ENCODE data around the gene NBEA.

NBEA gene

GRCh38 chr13:35005051-35005450 is 63.0 kb downstream of the NBEA start:
- TF ChIP-seq CTCF (IDR thresholded peaks at IDR 0.05), result no peak

- TF ChIP-seq CTCF (IDR thresholded peaks at IDR 0.05), result no peak
Measured at GRCh38 chr13:35014606-35015213, 72.6 kb downstream of the NBEA start.

- no peak for TF ChIP-seq CTCF (IDR thresholded peaks at IDR 0.05)
Measured at GRCh38 chr13:35016362-35017112, 74.5 kb downstream of the NBEA start.

DNA sequence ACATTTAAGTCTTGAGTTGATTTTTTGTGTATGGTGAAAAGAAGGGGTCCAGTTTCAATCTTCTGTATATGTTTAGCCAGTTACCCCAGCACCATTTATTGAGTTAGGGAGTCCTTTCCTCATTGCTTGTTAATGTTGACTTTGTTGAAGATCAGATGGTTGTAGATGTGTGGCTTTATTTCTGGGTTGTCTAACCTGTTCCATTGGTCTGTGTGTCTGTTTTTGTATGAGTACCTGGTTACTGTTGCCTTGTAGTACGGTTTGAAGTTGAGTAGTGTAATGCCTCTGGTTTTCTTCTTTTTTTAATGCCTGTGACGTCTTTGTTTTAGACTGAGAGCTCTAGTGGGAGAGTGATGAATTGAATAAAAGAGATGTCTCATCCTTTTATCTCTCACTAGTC is 83.2 kb downstream of the NBEA start:
- no peak for TF ChIP-seq CTCF (IDR thresholded peaks at IDR 0.05)

- no peak for TF ChIP-seq CTCF (IDR thresholded peaks at IDR 0.05)
Measured at GRCh38 chr13:35028338-35028867, 86.3 kb downstream of the NBEA start.

DNA sequence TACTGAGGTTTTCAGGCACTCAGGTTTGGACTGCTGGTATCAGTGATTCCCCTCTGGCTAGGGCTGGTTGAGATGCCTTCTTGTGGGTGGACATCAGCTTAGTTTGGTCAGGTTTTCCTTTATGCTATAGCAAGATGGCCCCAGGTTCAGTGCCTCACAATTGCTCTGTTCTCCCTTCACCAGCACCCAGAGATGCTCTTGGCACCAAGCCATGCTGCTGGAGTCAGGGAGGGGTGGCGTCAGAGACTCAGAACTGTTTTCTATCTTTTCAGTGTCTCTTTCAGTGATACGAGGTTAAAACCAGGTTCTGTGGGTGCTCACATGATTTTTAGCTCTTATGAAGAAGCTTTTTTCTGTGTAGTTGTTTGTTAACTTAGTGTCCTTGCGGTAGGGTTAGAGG is 96.9 kb downstream of the NBEA start:
- TF ChIP-seq CTCF (IDR thresholded peaks at IDR 0.05), result no peak

DNA sequence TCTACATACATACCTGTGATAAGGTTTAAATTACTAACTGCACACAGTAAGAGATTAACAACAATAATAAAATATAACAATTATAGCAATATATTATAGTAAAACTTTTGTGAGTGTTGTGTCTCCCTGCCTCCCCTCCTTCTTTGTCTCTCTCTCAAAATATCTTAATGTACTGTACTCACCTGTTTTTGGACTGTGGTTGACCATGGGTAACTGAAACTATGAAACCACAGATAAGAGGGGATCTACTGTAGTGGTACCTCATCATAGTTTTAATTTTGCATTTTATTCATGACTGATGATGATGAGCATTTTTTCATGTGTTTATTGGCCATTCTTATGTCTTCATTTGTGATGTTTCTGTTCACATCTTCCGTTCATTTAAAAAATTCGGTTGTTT is 104.5 kb downstream of the NBEA start:
- TF ChIP-seq CTCF (IDR thresholded peaks at IDR 0.05), result no peak

Measured in LNCAP (cell line).